Epithelial cell of proximal tubule (primary cell): ENCODE results near the gene PGLYRP1. TPM values are rescaled to one million over a fixed set of nuclear protein-coding genes. Genes with fewer than 3 reads are reported as not detected.

Experiments
- DNase-seq: peaks from one replicate; pipeline ENCODE4 v3.0.0-alpha.2; 2011; ENCODE audit warnings: low read depth
- H3K4me3 ChIP-seq: 2 replicates; pipeline ENCODE4 v1.5.1; 2011; ENCODE audit warnings: low read depth, mild to moderate bottlenecking, low read length
- total RNA-seq: library from RNA; depleted of rRNA; stranded (reverse); fragments of >200 nt; gene quantifications from 2 replicates; pipeline ENCODE4 v1.2.3, GENCODE V29; 2015
- TF ChIP-seq, protein P1 (sequence below): conservative IDR thresholded peaks from 2 replicates; pipeline ENCODE4 v1.5.1; 2012; ENCODE audit warnings: low read depth, mild to moderate bottlenecking, low read length

PGLYRP1 gene
- total RNA-seq, 1 donor from 2014 or later, result not detected

DNA sequence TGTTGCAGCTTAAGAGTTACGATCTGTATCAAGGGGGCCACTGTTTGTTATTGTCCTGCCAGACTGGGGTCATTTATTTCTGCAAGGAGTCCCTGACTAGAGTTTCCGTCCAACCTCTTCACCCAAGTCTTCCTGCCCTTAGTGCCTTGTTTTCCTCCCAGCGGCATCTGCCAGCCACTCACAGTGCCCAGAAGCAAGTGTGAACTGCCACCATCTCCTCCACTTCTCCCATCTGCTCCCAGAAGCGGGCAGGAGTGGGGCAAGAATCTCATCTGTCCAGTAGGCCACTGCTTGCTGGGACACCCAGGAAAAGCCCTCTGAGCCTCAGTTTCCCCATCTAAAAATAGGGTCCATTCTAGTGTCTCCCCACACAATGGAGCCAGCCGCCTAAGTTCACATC is 53.2 kb downstream of the PGLYRP1 start:
- no peak for DNase-seq
- TF ChIP-seq, protein P1, sequence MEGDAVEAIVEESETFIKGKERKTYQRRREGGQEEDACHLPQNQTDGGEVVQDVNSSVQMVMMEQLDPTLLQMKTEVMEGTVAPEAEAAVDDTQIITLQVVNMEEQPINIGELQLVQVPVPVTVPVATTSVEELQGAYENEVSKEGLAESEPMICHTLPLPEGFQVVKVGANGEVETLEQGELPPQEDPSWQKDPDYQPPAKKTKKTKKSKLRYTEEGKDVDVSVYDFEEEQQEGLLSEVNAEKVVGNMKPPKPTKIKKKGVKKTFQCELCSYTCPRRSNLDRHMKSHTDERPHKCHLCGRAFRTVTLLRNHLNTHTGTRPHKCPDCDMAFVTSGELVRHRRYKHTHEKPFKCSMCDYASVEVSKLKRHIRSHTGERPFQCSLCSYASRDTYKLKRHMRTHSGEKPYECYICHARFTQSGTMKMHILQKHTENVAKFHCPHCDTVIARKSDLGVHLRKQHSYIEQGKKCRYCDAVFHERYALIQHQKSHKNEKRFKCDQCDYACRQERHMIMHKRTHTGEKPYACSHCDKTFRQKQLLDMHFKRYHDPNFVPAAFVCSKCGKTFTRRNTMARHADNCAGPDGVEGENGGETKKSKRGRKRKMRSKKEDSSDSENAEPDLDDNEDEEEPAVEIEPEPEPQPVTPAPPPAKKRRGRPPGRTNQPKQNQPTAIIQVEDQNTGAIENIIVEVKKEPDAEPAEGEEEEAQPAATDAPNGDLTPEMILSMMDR, result no peak

More for the DNA sequence above, 53.2 kb downstream of the PGLYRP1 start:
- H3K4me3 ChIP-seq, result no peak overlapping the region

Other genes with a start within 250 kb of the PGLYRP1 start
- gene DMPK, start 240.6 kb downstream of the PGLYRP1 start, total RNA-seq, result 10.9 and 21.0 TPM in 2 replicates
- gene DMWD, start 230.2 kb downstream of the PGLYRP1 start, total RNA-seq, result 35.7 and 38.8 TPM in 2 replicates
- gene RSPH6A, start 207.7 kb downstream of the PGLYRP1 start, total RNA-seq, result 0.07 TPM in 1 of 2 replicates, not detected in the other
- 22.9 and 26.0 TPM in 2 replicates for gene SYMPK, start 159.9 kb downstream of the PGLYRP1 start, total RNA-seq
- 1.1 and 2.8 TPM in 2 replicates for gene FOXA3, start 158.7 kb downstream of the PGLYRP1 start, total RNA-seq
- gene IRF2BP1, start 136.9 kb downstream of the PGLYRP1 start, total RNA-seq, result 26.8 and 31.2 TPM in 2 replicates
- 1.3 and 2.0 TPM in 2 replicates for gene MYPOP, start 120.4 kb downstream of the PGLYRP1 start, total RNA-seq
- not detected in 2 replicates for gene NANOS2, start 108.3 kb downstream of the PGLYRP1 start, total RNA-seq
- not detected in 2 replicates for gene NOVA2, start 49.2 kb downstream of the PGLYRP1 start, total RNA-seq
- 10.1 and 10.8 TPM in 2 replicates for gene CCDC61, start 27.6 kb downstream of the PGLYRP1 start, total RNA-seq
- gene IGFL4, start 17.9 kb upstream of the PGLYRP1 start, total RNA-seq, result not detected in 2 replicates
- gene IGFL3, start 101.6 kb upstream of the PGLYRP1 start, total RNA-seq, result not detected in 2 replicates
- not detected in 2 replicates for gene IGFL2, start 125.2 kb upstream of the PGLYRP1 start, total RNA-seq
- gene IGFL1, start 206.7 kb upstream of the PGLYRP1 start, total RNA-seq, result not detected in 2 replicates